Peyer's patch (tissue), 4 donors: Measurements from ENCODE around the gene RGS1. TPM values are rescaled to one million over a fixed set of nuclear protein-coding genes. Genes with fewer than 3 reads are reported as not detected.

Experiments used
- DNase-seq, 3 donors: peaks; one replicate each; pipeline ENCODE4 v3.0.0-alpha.2; 2017 to 2019
- H3K27ac ChIP-seq, 4 donors: fragments of 200-600 bp; sonication (generic); one replicate each; pipeline ENCODE4 v1.5.1; 2016 to 2019
- H3K27me3 ChIP-seq, 2 donors: fragments of 200-600 bp; sonication (generic); one replicate each; pipeline ENCODE4 v1.5.1; 2019
- H3K36me3 ChIP-seq, 3 donors: fragments of 200-600 bp; sonication (generic); one replicate each; pipeline ENCODE4 v1.5.1; 2016 to 2019
- H3K4me1 ChIP-seq, 4 donors: fragments of 200-600 bp; sonication (generic); one replicate each; pipeline ENCODE4 v1.5.1; 2016 to 2019
- H3K4me3 ChIP-seq, 4 donors: fragments of 200-600 bp; sonication (generic); 1 replicate in 3 of 4; 2 replicates in 1 of 4; pipeline ENCODE4 v1.5.1; 2016 to 2019; ENCODE audit warnings: mild to moderate bottlenecking in 1 of 4
- H3K9me3 ChIP-seq, 4 donors: fragments of 200-600 bp; sonication (generic); one replicate each; pipeline ENCODE4 v1.5.1; 2016 to 2019; ENCODE audit warnings: mild to moderate bottlenecking in 1 of 4
- POLR2A ChIP-seq, 2 donors: fragments of 450-650 bp; IDR thresholded peaks; one replicate each; pipeline ENCODE4 v1.5.1; 2017; ENCODE audit warnings: antibody characterized with exemption in 2 of 2, mild to moderate bottlenecking in 2 of 2, moderate library complexity in 2 of 2
- total RNA-seq, 4 donors: library from RNA; depleted of rRNA; stranded (reverse); fragments of >200 nt; gene quantifications; one replicate each; pipeline ENCODE4 v1.1.0, GENCODE V29; 2016
- TF ChIP-seq, protein P1 (sequence below), 6 experiments: fragments of 450-650 bp in 4 of 6; fragments of 200-600 bp in 2 of 6; sonication (generic) in 1 of 6; IDR thresholded peaks; one replicate each; pipeline ENCODE4 v1.5.1; 2017 to 2019; ENCODE audit warnings: antibody characterized with exemption in 6 of 6, mild to moderate bottlenecking in 3 of 6, moderate library complexity in 1 of 6

RGS1 gene, protein sequence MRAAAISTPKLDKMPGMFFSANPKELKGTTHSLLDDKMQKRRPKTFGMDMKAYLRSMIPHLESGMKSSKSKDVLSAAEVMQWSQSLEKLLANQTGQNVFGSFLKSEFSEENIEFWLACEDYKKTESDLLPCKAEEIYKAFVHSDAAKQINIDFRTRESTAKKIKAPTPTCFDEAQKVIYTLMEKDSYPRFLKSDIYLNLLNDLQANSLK
- 100 to 1,000 TPM in 1 of 4 donors, 10 to 100 TPM in 2, 1 to 10 TPM in 1; 5.3 to 149 (median 20.0) TPM for total RNA-seq

DNA sequence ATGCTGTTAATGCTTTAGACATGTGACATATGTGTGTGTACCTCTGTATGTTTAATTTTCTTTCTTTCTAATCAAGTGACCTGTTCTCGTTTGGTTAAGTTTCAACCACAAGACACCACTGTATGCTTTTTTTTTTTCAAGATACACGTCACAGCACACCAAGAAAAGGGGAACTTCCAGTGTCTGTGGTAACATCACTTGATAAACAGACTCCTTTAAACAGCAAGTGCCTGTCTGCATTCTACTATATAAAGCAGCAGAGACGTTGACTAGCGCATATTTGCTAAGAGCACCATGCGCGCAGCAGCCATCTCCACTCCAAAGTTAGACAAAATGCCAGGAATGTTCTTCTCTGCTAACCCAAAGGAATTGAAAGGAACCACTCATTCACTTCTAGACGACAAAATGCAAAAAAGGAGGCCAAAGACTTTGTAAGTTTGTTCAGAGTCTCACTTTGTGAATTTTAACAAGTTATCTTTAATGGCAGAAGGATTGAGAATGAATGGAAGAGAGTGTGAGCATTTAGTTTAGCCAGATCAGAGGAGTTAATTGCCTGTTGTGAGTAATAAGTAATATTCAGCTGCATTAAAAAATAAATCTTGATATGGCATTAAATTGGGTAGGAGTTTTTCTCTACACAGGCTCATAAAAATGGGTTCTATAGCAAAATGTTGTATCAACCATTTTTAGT lies at the start of gene RGS1:
RGS1 (plus strand) TSS at position 275 of the 691 bp plus-strand sequence; CDS start at position 295, 20 bp downstream.
- peak within 1 kb of the TSS; percentile 4 to 44 (median 28) for H3K4me3 ChIP-seq
- H3K27ac ChIP-seq = peak within 1 kb of the TSS; percentile 65 to 70 (median 68)
- H3K36me3 ChIP-seq = no peaks in the 10 kb centered on the region

DNA sequence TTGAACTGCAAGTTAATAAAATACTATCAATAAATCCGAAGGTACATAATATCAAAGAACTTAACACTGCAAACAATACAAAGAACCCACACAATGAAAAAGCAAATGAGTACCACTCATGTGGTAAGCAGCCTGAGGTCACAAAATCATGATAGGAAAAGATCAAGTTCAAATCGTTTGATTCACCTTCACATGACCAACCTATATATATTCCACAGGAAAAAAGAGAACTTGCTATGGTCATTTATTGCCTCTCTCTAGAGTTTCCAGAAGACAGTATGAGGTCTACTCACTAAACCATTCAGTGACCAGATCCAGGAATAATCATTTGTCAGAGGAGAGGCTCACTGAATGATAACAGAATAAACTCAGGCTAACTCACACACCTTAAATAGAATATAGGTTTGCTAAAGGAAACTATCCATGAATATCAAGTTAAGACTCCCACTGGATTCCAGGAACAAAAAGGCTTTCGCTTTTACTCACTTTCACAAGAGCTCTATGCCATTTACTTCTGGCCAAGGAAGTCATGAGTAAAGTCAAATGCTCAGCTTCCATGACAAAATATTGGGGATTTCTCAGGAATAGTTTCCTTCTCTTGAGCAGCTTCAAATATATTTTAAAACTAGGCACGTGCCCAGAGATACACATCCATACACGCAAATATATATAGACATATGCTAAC lies 48.3 kb upstream of the RGS1 start:
- no peaks in the 10 kb centered on the region for H3K9me3 ChIP-seq
- no peaks in the 10 kb centered on the region for H3K27me3 ChIP-seq
- H3K4me3 ChIP-seq = no peak overlapping the region
- DNase-seq = no peak
- no peak overlapping the region for H3K27ac ChIP-seq
- no peaks in the 10 kb centered on the region for H3K4me1 ChIP-seq
- TF ChIP-seq, protein P1, sequence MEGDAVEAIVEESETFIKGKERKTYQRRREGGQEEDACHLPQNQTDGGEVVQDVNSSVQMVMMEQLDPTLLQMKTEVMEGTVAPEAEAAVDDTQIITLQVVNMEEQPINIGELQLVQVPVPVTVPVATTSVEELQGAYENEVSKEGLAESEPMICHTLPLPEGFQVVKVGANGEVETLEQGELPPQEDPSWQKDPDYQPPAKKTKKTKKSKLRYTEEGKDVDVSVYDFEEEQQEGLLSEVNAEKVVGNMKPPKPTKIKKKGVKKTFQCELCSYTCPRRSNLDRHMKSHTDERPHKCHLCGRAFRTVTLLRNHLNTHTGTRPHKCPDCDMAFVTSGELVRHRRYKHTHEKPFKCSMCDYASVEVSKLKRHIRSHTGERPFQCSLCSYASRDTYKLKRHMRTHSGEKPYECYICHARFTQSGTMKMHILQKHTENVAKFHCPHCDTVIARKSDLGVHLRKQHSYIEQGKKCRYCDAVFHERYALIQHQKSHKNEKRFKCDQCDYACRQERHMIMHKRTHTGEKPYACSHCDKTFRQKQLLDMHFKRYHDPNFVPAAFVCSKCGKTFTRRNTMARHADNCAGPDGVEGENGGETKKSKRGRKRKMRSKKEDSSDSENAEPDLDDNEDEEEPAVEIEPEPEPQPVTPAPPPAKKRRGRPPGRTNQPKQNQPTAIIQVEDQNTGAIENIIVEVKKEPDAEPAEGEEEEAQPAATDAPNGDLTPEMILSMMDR (IDR thresholded peaks at IDR 0.05) = no peak
- no peak for TF ChIP-seq POLR2A (IDR thresholded peaks at IDR 0.05)
- H3K36me3 ChIP-seq = no peaks in the 10 kb centered on the region

More for the DNA sequence above, at the start of gene RGS1:
- H3K9me3 ChIP-seq = no peaks in the 10 kb centered on the region
- peak; percentile 51 to 90 (median 72) for DNase-seq
- H3K27me3 ChIP-seq = no peaks in the 10 kb centered on the region
- TF ChIP-seq POLR2A (IDR thresholded peaks at IDR 0.05) = peak; percentile 87 to 89
- TF ChIP-seq, protein P1 (IDR thresholded peaks at IDR 0.05) = no peak
- peaks cover 0 to 4% (median 0%) of the 10 kb centered on the region in 4 donors for H3K4me1 ChIP-seq

DNA sequence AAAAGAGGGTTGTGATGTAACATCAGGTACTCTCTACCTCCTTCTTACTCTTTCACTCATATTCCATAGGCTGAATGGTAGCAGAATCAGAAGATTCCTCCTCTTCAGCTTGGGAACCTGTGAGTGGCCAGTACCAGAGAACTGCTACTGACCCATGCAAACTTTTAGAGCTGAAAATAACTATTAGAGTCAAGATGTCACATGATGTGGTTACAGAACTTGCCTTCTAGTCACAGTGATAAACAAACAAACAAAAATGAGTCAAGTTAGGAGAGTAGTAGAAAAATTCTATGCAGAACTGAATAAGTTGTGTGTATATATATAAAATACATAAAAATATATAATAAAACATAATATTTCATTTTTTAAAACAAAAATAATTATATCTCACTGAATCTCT lies 47.6 kb upstream of the RGS1 start:
- Histone ChIP-seq H3K27me3 (no peaks in the 10 kb centered on the region), H3K9me3 (no peaks in the 10 kb centered on the region), H3K4me3 (no peak overlapping the region), H3K27ac (no peak overlapping the region), H3K36me3 (no peaks in the 10 kb centered on the region), H3K4me1 (no peaks in the 10 kb centered on the region)
- no peak for TF ChIP-seq POLR2A (IDR thresholded peaks at IDR 0.05)
- TF ChIP-seq, protein P1 (IDR thresholded peaks at IDR 0.05) = no peak
- no peak for DNase-seq

DNA sequence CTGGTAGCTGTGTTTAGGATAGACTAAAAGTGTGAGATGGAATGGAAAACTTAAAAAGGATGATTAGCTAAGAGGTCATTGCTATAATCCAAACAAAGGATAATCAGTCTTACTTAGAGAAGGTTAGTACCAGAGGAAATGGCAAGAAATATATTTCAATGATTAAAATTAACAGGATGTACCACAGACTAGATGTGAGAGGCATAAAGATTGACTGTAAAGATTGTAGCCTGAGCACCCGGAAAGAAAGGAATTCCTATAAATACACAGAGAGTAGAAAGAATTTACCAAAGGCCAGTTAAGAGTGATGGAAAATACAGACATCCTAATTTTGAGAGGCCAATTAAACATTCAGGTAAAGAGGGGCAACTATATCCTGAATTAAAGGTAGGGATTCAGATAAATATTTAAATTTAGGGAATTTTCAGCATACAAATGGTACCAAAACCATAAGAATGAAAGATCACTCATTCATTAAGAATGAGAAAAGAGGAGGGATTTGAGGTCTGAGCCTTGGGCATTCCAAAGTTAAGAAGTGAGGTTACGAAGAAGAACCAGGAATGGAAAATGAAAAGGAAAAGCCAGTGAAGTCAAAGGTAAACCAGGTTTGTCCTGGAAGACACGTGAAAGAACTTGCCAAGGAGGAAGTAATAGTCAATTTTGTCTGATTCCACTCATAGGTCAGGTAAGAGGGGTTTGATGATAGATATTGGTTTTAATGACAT lies 46.4 kb upstream of the RGS1 start:
- H3K4me3 ChIP-seq = no peak overlapping the region
- H3K27ac ChIP-seq = peak overlapping the region in 3 of 4 donors; percentile 47 to 64 (median 56)
- H3K9me3 ChIP-seq = no peaks in the 10 kb centered on the region
- TF ChIP-seq, protein P1 (IDR thresholded peaks at IDR 0.05) = no peak
- no peak for TF ChIP-seq POLR2A (IDR thresholded peaks at IDR 0.05)
- no peaks in the 10 kb centered on the region for H3K36me3 ChIP-seq
- no peak for DNase-seq
- no peaks in the 10 kb centered on the region for H3K27me3 ChIP-seq
- no peaks in the 10 kb centered on the region for H3K4me1 ChIP-seq

DNA sequence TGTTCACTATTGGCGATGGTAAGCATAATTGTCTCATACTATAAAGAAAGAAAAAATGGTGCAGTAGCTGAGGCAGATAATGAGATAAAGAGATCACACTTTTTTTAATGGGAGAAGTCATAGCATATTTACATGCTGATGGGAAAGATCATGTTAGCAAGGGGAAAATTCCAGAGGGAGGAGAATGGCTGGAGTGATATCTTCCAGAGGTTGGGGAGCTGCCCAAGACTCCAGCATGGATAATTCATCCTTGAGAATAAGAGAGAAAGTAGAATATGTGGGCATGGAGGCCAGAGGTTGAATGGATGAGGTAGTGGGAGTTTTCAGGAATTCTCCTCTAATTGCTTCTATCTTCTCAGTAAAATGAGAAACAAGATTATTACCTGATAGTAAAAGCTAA lies 45.8 kb upstream of the RGS1 start:
- DNase-seq = no peak
- Histone ChIP-seq H3K27ac (peak overlapping the region in 3 of 4 donors; percentile 47 to 64 (median 56)), H3K27me3 (no peaks in the 10 kb centered on the region), H3K9me3 (no peaks in the 10 kb centered on the region), H3K4me3 (no peak overlapping the region), H3K36me3 (no peaks in the 10 kb centered on the region), H3K4me1 (no peaks in the 10 kb centered on the region)
- TF ChIP-seq, protein P1 (IDR thresholded peaks at IDR 0.05) = no peak
- TF ChIP-seq POLR2A (IDR thresholded peaks at IDR 0.05) = no peak
